ENCODE results near the gene CAP1.

- TF ChIP-seq POLR2A (IDR thresholded peaks at IDR 0.05): no peak
- no peak for TF ChIP-seq CTCF (IDR thresholded peaks at IDR 0.05)
Observed at GRCh38 chr1:40030528-40031135, 9.9 kb upstream of the CAP1 start.
